HepG2 (cell line): ENCODE measurements around the gene ZFP37. TPM values are rescaled to one million over a fixed set of nuclear protein-coding genes. Genes with fewer than 3 reads are reported as not detected.
A peak's percentile ranks its signal among the peaks of the same experiment; 100 is the strongest.

Experiments
- BCL6 ChIP-seq: IDR thresholded peaks from 2 replicates; pipeline ENCODE4 v1.6.1; 2016; ENCODE audit warnings: missing genetic modification reagents, missing compliant biosample characterization
- HNRNPL ChIP-seq: fragments of 200-400 bp; formaldehyde crosslinking; IDR thresholded peaks from 2 replicates; pipeline ENCODE4 v1.6.1; 2017; ENCODE audit warnings: mild to moderate bottlenecking, low read depth, low read length
- PPARG ChIP-seq: conservative IDR thresholded peaks from 2 replicates; pipeline ENCODE4 v1.6.1; 2016; ENCODE audit warnings: missing biosample characterization, missing genetic modification reagents
- SAFB2 ChIP-seq: sonication (generic); formaldehyde crosslinking; IDR thresholded peaks from 2 replicates; pipeline ENCODE4 v1.5.1; 2020; ENCODE audit warnings: missing genetic modification reagents, low read depth, mild to moderate bottlenecking, borderline replicate concordance
- SALL1 ChIP-seq: sonication (generic); formaldehyde crosslinking; IDR thresholded peaks from 2 replicates; pipeline ENCODE4 v1.8.0; 2022; ENCODE audit warnings: mild to moderate bottlenecking, missing genetic modification reagents
- TAF1 ChIP-seq: sonication (generic); formaldehyde crosslinking; IDR thresholded peaks from 2 replicates; pipeline ENCODE4 v1.4.0; 2020; ENCODE audit warnings: missing genetic modification reagents
- ZNF547 ChIP-seq: sonication (generic); formaldehyde crosslinking; IDR thresholded peaks from 2 replicates; pipeline ENCODE4 v1.5.1; 2020; ENCODE audit warnings: mild to moderate bottlenecking, missing genetic modification reagents
- ZSCAN25 ChIP-seq: sonication (generic); formaldehyde crosslinking; IDR thresholded peaks from 2 replicates; pipeline ENCODE4 v1.8.0; 2022; ENCODE audit warnings: mild to moderate bottlenecking, missing genetic modification reagents
- ZZZ3 ChIP-seq: sonication (generic); formaldehyde crosslinking; IDR thresholded peaks from 2 replicates; pipeline ENCODE4 v1.4.0; 2020; ENCODE audit warnings: missing genetic modification reagents, mild to moderate bottlenecking, borderline replicate concordance
- polyA plus RNA-seq, 8 experiments: library from polyadenylated mRNA; depleted of rRNA in 3 of 8; stranded (reverse) in 7 of 8; unstranded in 1 of 8; fragments of >200 nt; fragmentation: Illumina TruSeq in 4 of 8; extraction: Trizol in 4 of 8; gene quantifications; 2 replicates each; pipeline versions ENCODE4 v1.2.1 to v1.2.3, GENCODE V29; 2011 to 2016; ENCODE audit warnings: low read depth in 4 of 8, missing spikeins in 1 of 8, mixed read lengths in 1 of 8; ENCODE audit not compliant: insufficient read depth in 1 of 8
- total RNA-seq, 5 experiments: library from RNA; depleted of rRNA; stranded (reverse); fragments of >200 nt; fragmentation: Illumina TruSeq; extraction: Trizol; gene quantifications; 2 replicates each; pipeline ENCODE4 v1.2.3, GENCODE V29; 2016; ENCODE audit warnings: low read depth in 1 of 5
- TF ChIP-seq, protein P1 (sequence below): sonication (generic); formaldehyde crosslinking; IDR thresholded peaks from 2 replicates; pipeline ENCODE4 v1.4.0; 2020; ENCODE audit warnings: missing genetic modification reagents
- TF ChIP-seq, protein P2 (sequence below): sonication (generic); formaldehyde crosslinking; IDR thresholded peaks from 2 replicates; pipeline ENCODE4 v1.4.0; 2020; ENCODE audit warnings: mild to moderate bottlenecking, low read depth, missing genetic modification reagents
- TF ChIP-seq, protein P3 (sequence below): IDR thresholded peaks from 2 replicates; pipeline ENCODE4 v1.6.1; 2018; ENCODE audit warnings: missing genetic modification reagents, mild to moderate bottlenecking, missing compliant biosample characterization
- TF ChIP-seq, protein P4 (sequence below): sonication (generic); formaldehyde crosslinking; IDR thresholded peaks from 2 replicates; pipeline ENCODE4 v1.5.1; 2020; ENCODE audit warnings: missing genetic modification reagents, mild to moderate bottlenecking, borderline replicate concordance
- TF ChIP-seq, protein P5 (sequence below): sonication (generic); formaldehyde crosslinking; IDR thresholded peaks from 2 replicates; pipeline ENCODE4 v1.4.0; 2020; ENCODE audit warnings: mild to moderate bottlenecking, missing genetic modification reagents
- TF ChIP-seq, protein P6 (sequence below): sonication (generic); formaldehyde crosslinking; IDR thresholded peaks from 2 replicates; pipeline ENCODE4 v1.8.0; 2022; ENCODE audit warnings: missing genetic modification reagents, mild to moderate bottlenecking, moderate library complexity, borderline replicate concordance

Gene ZFP37
- total and polyA plus RNA-seq, 2 of the 13 experiments (the other 11 are each of a cell fraction or from before 2014, with no cell fraction given), result 1.1 to 3.7 TPM

DNA sequence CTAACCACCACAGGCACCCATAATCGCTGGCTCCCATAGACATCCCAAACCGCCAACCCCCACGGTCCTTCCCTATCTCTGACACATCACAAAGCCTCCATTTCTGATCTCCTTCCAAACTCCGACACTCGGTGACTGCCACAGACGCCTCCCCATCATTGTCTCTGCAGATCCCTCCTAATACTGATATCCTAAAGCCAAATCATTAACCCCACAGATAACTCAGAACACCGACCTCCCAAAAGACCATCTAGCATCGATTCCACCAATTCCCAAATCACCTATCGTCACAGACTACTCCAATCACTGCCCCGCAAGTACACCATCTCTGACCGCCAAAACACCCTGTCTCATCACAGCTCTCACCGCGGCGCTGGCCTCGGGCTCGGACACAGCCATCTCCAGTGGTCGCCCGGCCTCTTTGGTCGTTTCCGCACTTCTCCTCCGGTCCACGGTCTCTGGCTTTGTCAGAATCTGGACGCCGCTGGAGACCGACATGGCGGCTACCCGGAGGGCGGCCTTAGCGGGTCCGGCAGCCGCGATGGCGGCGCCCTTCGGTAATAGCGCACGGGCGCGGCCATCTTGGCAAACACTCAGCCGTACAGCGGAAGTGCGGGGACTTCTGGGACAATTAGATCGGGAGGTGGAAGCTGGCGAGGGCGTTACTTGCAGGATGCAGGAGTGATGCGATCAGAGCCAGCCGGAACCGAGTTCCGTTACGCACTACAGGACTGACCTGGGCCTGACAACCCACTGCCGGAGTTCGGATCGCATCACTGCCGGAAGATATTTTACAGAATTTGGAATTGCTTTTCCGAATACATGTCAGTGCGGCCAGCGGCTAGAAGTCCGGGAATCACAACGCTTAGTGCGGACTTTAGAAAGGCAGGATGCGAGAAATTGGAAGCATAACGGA, at the start of gene ZFP37 (continued):
- TF ChIP-seq, protein P1, sequence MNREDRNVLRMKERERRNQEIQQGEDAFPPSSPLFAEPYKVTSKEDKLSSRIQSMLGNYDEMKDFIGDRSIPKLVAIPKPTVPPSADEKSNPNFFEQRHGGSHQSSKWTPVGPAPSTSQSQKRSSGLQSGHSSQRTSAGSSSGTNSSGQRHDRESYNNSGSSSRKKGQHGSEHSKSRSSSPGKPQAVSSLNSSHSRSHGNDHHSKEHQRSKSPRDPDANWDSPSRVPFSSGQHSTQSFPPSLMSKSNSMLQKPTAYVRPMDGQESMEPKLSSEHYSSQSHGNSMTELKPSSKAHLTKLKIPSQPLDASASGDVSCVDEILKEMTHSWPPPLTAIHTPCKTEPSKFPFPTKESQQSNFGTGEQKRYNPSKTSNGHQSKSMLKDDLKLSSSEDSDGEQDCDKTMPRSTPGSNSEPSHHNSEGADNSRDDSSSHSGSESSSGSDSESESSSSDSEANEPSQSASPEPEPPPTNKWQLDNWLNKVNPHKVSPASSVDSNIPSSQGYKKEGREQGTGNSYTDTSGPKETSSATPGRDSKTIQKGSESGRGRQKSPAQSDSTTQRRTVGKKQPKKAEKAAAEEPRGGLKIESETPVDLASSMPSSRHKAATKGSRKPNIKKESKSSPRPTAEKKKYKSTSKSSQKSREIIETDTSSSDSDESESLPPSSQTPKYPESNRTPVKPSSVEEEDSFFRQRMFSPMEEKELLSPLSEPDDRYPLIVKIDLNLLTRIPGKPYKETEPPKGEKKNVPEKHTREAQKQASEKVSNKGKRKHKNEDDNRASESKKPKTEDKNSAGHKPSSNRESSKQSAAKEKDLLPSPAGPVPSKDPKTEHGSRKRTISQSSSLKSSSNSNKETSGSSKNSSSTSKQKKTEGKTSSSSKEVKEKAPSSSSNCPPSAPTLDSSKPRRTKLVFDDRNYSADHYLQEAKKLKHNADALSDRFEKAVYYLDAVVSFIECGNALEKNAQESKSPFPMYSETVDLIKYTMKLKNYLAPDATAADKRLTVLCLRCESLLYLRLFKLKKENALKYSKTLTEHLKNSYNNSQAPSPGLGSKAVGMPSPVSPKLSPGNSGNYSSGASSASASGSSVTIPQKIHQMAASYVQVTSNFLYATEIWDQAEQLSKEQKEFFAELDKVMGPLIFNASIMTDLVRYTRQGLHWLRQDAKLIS, result no peak
- TF ChIP-seq, protein P2, sequence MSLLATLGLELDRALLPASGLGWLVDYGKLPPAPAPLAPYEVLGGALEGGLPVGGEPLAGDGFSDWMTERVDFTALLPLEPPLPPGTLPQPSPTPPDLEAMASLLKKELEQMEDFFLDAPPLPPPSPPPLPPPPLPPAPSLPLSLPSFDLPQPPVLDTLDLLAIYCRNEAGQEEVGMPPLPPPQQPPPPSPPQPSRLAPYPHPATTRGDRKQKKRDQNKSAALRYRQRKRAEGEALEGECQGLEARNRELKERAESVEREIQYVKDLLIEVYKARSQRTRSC, result 0 out of 2 replicates have a peak, but pooled peaks have one; percentile 58
- TF ChIP-seq, protein P3, sequence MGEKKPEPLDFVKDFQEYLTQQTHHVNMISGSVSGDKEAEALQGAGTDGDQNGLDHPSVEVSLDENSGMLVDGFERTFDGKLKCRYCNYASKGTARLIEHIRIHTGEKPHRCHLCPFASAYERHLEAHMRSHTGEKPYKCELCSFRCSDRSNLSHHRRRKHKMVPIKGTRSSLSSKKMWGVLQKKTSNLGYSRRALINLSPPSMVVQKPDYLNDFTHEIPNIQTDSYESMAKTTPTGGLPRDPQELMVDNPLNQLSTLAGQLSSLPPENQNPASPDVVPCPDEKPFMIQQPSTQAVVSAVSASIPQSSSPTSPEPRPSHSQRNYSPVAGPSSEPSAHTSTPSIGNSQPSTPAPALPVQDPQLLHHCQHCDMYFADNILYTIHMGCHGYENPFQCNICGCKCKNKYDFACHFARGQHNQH (CRISPR knock-in tag), result no peak
- TF ChIP-seq, protein P4, sequence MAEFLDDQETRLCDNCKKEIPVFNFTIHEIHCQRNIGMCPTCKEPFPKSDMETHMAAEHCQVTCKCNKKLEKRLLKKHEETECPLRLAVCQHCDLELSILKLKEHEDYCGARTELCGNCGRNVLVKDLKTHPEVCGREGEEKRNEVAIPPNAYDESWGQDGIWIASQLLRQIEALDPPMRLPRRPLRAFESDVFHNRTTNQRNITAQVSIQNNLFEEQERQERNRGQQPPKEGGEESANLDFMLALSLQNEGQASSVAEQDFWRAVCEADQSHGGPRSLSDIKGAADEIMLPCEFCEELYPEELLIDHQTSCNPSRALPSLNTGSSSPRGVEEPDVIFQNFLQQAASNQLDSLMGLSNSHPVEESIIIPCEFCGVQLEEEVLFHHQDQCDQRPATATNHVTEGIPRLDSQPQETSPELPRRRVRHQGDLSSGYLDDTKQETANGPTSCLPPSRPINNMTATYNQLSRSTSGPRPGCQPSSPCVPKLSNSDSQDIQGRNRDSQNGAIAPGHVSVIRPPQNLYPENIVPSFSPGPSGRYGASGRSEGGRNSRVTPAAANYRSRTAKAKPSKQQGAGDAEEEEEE (CRISPR knock-in tag), result no peak
- 0 out of 2 replicates have a peak, but pooled peaks have one; percentile 14 for TF ChIP-seq SAFB2 (CRISPR knock-in tag)
- peak; percentile 92 for TF ChIP-seq ZNF547
- TF ChIP-seq ZSCAN25, result peak; percentile 79
- TF ChIP-seq BCL6 (CRISPR knock-in tag), result no peak
- TF ChIP-seq, protein P5, sequence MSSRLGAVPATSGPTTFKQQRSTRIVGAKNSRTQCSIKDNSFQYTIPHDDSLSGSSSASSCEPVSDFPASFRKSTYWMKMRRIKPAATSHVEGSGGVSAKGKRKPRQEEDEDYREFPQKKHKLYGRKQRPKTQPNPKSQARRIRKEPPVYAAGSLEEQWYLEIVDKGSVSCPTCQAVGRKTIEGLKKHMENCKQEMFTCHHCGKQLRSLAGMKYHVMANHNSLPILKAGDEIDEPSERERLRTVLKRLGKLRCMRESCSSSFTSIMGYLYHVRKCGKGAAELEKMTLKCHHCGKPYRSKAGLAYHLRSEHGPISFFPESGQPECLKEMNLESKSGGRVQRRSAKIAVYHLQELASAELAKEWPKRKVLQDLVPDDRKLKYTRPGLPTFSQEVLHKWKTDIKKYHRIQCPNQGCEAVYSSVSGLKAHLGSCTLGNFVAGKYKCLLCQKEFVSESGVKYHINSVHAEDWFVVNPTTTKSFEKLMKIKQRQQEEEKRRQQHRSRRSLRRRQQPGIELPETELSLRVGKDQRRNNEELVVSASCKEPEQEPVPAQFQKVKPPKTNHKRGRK (CRISPR knock-in tag), result peak; percentile 58; the same call in 1 of the 2 replicates
- TF ChIP-seq HNRNPL, result 0 out of 2 replicates have a peak, but pooled peaks have one; percentile 47
- TF ChIP-seq SALL1 (CRISPR knock-in tag), result peak; percentile 76
- 0 out of 2 replicates have a peak, but pooled peaks have one; percentile 35 for TF ChIP-seq PPARG (CRISPR knock-in tag)
- no peak for TF ChIP-seq ZZZ3 (CRISPR knock-in tag)
- peak; percentile 60 for TF ChIP-seq TAF1
- TF ChIP-seq, protein P6, sequence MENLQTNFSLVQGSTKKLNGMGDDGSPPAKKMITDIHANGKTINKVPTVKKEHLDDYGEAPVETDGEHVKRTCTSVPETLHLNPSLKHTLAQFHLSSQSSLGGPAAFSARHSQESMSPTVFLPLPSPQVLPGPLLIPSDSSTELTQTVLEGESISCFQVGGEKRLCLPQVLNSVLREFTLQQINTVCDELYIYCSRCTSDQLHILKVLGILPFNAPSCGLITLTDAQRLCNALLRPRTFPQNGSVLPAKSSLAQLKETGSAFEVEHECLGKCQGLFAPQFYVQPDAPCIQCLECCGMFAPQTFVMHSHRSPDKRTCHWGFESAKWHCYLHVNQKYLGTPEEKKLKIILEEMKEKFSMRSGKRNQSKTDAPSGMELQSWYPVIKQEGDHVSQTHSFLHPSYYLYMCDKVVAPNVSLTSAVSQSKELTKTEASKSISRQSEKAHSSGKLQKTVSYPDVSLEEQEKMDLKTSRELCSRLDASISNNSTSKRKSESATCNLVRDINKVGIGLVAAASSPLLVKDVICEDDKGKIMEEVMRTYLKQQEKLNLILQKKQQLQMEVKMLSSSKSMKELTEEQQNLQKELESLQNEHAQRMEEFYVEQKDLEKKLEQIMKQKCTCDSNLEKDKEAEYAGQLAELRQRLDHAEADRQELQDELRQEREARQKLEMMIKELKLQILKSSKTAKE (CRISPR knock-in tag), result 0 out of 2 replicates have a peak, but pooled peaks have one; percentile 38
